GM18507 (cell line): Measurements from ENCODE around the gene EXOC6.
"Not testable (repeated sequence)": the region's sequence is repeated elsewhere in the genome, so short reads cannot be mapped to it uniquely, and the experiment has no call there.

Source experiments
- DNase-seq: peaks from one replicate; pipeline ENCODE4 v3.0.0; 2011; ENCODE audit warnings: low read depth; ENCODE audit not compliant: insufficient read length; ENCODE audit errors: extremely low spot score
- FAIRE-seq: peaks from 2 replicates; lab custom pipeline; 2011; peaks lifted over from hg19 to GRCh38; lab: Jason Lieb, UNC

EXOC6 gene

GRCh38 chr10:92918603-92919002, 70.3 kb downstream of the EXOC6 start:
- FAIRE-seq (no peak), DNase-seq (no peak)

- FAIRE-seq (no peak), DNase-seq (no peak)
Measured at GRCh38 chr10:92920866-92921265, 72.5 kb downstream of the EXOC6 start.

- FAIRE-seq: peak; percentile 24
Measured at GRCh38 chr10:92923416-92923815, 75.1 kb downstream of the EXOC6 start.

GRCh38 chr10:92929896-92930295, 81.6 kb downstream of the EXOC6 start:
- FAIRE-seq: no peak
- no peak for DNase-seq

More at GRCh38 chr10:92923416-92923815, 75.1 kb downstream of the EXOC6 start:
- DNase-seq: no peak

- DNase-seq (no peak), FAIRE-seq (peak; percentile 12)
Measured at GRCh38 chr10:92931597-92931996, 83.3 kb downstream of the EXOC6 start.

- FAIRE-seq (no peak), DNase-seq (no peak)
Measured at GRCh38 chr10:92937876-92938275, 89.6 kb downstream of the EXOC6 start.

- no peak for FAIRE-seq
- DNase-seq: no peak
Measured at GRCh38 chr10:92938841-92939240, 90.5 kb downstream of the EXOC6 start.

GRCh38 chr10:92942226-92942625, 93.9 kb downstream of the EXOC6 start:
- no peak for FAIRE-seq

GRCh38 chr10:92946491-92946890, 98.2 kb downstream of the EXOC6 start:
- no peak for DNase-seq
- FAIRE-seq: no peak

More at GRCh38 chr10:92942226-92942625, 93.9 kb downstream of the EXOC6 start:
- DNase-seq: no peak

- DNase-seq: not testable (repeated sequence)
- peak; percentile 26 for FAIRE-seq
Measured at GRCh38 chr10:92952573-92952972, 104.3 kb downstream of the EXOC6 start.

GRCh38 chr10:92957223-92958010, 109.1 kb downstream of the EXOC6 start:
- FAIRE-seq (no peak), DNase-seq (no peak)

- DNase-seq: no peak
- no peak for FAIRE-seq
Measured at GRCh38 chr10:92961638-92962037, 113.3 kb downstream of the EXOC6 start.

- DNase-seq (no peak), FAIRE-seq (peak; percentile 60)
Measured at GRCh38 chr10:92965314-92965713, 117.0 kb downstream of the EXOC6 start.

- no peak for FAIRE-seq
- no peak for DNase-seq
Measured at GRCh38 chr10:92967641-92968040, 119.3 kb downstream of the EXOC6 start.

GRCh38 chr10:92969151-92969550, 120.8 kb downstream of the EXOC6 start:
- DNase-seq: no peak
- FAIRE-seq: no peak

GRCh38 chr10:92970301-92971070, 122.2 kb downstream of the EXOC6 start:
- FAIRE-seq: no peak
- DNase-seq: no peak

- DNase-seq: no peak
Measured at GRCh38 chr10:92972066-92972870, 123.9 kb downstream of the EXOC6 start.

GRCh38 chr10:92972886-92973285, 124.6 kb downstream of the EXOC6 start:
- FAIRE-seq (no peak), DNase-seq (no peak)

More at GRCh38 chr10:92972066-92972870, 123.9 kb downstream of the EXOC6 start:
- no peak for FAIRE-seq

GRCh38 chr10:92976278-92976677, 128.0 kb downstream of the EXOC6 start:
- not testable (repeated sequence) for FAIRE-seq, DNase-seq

- no peak for DNase-seq
- no peak for FAIRE-seq
Measured at GRCh38 chr10:92989250-92989649, 140.9 kb downstream of the EXOC6 start.
